C4-2B (cell line): ENCODE measurements around the gene SH3BP5L.

Experiments used
- CTCF ChIP-seq: fragments of 450-650 bp; conservative IDR thresholded peaks from 2 replicates; pipeline ENCODE4 v1.5.1; 2017; ENCODE audit warnings: mild to moderate bottlenecking
- ZFX ChIP-seq: fragments of 450-650 bp; IDR thresholded peaks from 2 replicates; pipeline ENCODE4 v1.6.1; 2017

- TF ChIP-seq CTCF (no peak), ZFX (no peak)
Measured at GRCh38 chr1:248823517-248824001, 2.2 kb downstream of the SH3BP5L start.
